ENCODE results near the gene DPY30.
"Not testable (repeated sequence)": the region's sequence is repeated elsewhere in the genome, so short reads cannot be mapped to it uniquely, and the experiment has no call there.

DPY30 gene

GRCh38 chr2:32039447-32040219 lies at the start of gene DPY30:
TSS of gene DPY30 (minus strand) at chr2:32039805. CDS start at chr2:32039456, 349 bp downstream.
- DNase-seq: peak; percentile 88 to 93

DNA sequence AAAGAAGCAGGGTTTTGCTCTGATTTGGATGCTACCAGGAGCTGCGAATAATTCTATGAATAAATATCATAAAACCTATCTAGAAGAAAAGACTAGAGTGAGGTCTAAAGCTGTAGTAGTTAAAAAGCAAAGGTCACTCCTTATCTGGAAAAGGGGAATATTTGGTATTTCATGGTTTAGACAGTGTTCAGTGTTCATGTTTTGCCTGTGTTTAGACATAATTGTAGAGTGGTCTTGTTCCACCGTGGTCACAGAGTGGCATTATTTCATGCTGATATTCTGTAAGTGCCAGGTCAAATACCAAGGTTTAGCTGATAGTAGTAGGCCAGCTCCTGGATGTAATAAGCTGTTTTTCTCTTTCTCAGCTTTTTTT lies 34.5 kb upstream of the DPY30 start:
- DNase-seq: no peak

DNA sequence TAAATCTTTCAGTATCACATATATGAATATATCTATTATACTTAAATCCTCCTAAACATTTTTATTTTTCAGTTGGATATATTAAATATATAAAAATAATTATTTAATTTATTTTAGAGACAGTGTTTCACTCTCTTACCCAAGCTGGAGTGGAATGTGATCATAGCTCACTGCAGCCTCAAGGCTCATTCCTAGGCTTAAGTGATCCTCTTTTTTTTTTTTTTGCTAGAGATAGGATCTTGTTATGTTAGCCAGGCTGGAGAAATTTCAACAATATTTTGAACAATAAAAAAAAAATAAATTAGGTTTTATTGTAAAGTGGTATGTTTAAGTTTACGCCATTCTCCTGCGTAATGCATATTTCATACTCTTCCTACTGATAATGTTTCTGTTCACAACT lies 27.9 kb upstream of the DPY30 start:
- no peak for DNase-seq

GRCh38 chr2:32064713-32065112 lies 25.1 kb upstream of the DPY30 start:
- DNase-seq: no peak

- peak; percentile 52 to 55 for DNase-seq
Observed at GRCh38 chr2:32064021-32064601, 24.5 kb upstream of the DPY30 start.

DNA sequence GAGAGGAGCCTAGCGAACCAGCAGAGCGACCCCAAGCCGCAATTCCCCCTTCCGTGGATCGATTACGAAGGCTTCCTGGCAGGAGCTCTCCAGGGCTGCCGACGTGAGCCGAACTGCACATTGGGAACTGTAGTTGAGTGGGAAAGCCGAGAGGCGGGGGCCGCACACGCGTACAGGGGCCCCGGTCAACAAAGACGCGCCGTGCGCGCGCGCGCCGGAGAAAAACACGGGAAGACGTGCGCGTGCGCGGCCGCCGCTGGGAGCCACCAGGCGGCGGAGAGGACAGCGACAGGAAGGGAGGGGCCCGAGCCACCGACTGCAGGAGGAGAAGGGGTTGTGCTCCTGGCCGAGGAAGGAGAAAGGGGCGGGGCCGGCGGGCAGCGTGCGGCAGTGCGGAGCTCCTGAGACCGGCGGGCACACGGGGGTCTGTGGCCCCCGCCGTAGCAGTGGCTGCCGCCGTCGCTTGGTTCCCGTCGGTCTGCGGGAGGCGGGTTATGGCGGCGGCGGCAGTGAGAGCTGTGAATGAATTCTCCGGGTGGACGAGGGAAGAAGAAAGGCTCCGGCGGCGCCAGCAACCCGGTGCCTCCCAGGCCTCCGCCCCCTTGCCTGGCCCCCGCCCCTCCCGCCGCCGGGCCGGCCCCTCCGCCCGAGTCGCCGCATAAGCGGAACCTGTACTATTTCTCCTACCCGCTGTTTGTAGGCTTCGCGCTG lies 23.9 kb upstream of the DPY30 start, which contains the start of gene SPAST:
Gene SPAST, plus strand, starts transcription at position 247 of the 711 bp plus-strand sequence. Its CDS starts 276 bp downstream, at position 523.
- peak; percentile 96 to 98 for DNase-seq

GRCh38 chr2:32061973-32062861 lies 22.6 kb upstream of the DPY30 start:
- DNase-seq: peak; percentile 14 to 18

DNA sequence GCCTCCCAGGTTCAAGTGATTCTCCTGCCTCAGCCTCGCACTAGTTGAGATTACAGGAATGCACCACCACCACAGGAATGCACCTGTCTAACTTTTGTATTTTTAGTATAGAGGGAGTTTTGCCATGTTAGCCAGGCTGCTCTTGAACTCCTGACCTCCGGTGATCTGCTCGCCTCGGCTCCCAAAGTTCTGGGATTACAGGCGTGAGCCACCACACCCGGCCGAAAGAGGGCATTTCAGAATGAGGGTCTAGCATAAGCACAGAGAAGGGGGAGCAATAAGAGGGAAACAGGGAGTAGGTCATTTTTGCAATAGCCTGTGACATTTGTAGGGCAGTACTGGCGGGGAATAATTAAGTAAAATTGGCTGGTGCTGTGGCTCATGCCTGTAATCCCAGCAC lies 21.8 kb upstream of the DPY30 start:
- no peak for DNase-seq

- DNase-seq: no peak
Observed at GRCh38 chr2:32060266-32060665, 20.7 kb upstream of the DPY30 start.

DNA sequence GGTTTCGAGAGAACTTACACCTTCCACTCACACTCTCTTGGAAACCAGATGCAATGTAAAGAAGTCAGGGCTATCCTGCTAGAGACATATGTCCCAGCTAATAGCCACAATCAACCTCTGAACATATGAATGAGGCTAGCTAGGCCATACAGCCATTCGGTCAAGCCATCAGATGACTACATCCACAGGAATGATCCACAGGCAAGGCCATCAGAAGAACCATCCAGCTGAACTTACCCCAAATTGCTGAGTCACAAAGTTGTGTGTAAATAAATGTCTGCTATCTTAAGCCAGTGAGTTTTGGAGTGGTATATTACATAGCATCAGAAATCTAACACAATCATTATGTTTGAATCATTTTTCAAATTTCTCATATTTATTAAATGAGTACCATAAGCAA lies 18.5 kb upstream of the DPY30 start:
- DNase-seq: no peak

DNA sequence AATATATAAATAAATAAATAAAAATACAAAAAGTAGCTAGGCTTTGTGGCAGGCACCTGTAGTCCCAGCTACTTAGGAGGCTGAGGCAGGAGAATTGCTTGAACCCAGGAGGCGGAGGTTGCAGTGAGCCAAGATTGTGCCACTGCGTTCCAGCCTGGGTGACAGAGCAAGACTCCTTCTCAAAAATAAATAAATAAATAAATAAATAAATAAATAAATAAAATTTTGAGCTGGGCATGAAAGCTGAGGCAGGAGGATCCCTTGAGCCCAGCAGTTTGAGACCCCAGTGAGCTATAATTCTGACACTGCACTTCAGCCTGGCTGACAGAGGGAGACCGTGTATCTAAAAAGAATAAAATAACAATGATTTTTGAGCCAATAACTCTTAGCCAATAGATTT lies 15.0 kb upstream of the DPY30 start:
- not testable (repeated sequence) for DNase-seq

- no peak for DNase-seq
Observed at GRCh38 chr2:32051836-32052439, 12.3 kb upstream of the DPY30 start.

- DNase-seq: no peak
Observed at GRCh38 chr2:32043561-32043960, 4.0 kb upstream of the DPY30 start.

- DNase-seq: not testable (repeated sequence)
Observed at GRCh38 chr2:32034198-32034887, 5.3 kb downstream of the DPY30 start.

- DNase-seq: not testable (repeated sequence)
Observed at GRCh38 chr2:32018789-32019482, 20.7 kb downstream of the DPY30 start.

- DNase-seq: no peak
Observed at GRCh38 chr2:32012872-32013271, 26.7 kb downstream of the DPY30 start.

- DNase-seq: peak; percentile 53 to 55
Observed at GRCh38 chr2:32011485-32011960, 28.1 kb downstream of the DPY30 start.

GRCh38 chr2:32010670-32011484 lies 28.7 kb downstream of the DPY30 start, which contains the start of gene MEMO1:
TSS of gene MEMO1 (minus strand) at chr2:32011008. CDS start at chr2:32010247, 761 bp downstream.
- DNase-seq: peak; percentile 86

- DNase-seq: peak; percentile 20 to 22
Observed at GRCh38 chr2:32010280-32010669, 29.3 kb downstream of the DPY30 start.

Data from inflammatory macrophage treated with lipopolysaccharide for 1 hour (primary cell).